Raji (cell line): ENCODE measurements around the gene RBKS.

Experiments
- POLR2A ChIP-seq: IDR thresholded peaks from 2 replicates; pipeline ENCODE4 v1.6.1; 2011; ENCODE audit warnings: low read depth, low read length, control low read depth; ENCODE audit not compliant: insufficient read depth

RBKS gene

GRCh38 chr2:27747827-27748352, 142.3 kb downstream of the RBKS start:
- no peak for TF ChIP-seq POLR2A

GRCh38 chr2:27746325-27746724, 143.9 kb downstream of the RBKS start:
- no peak for TF ChIP-seq POLR2A

GRCh38 chr2:27742571-27742970, 147.6 kb downstream of the RBKS start:
- TF ChIP-seq POLR2A: no peak

GRCh38 chr2:27741673-27742072, 148.5 kb downstream of the RBKS start:
- no peak for TF ChIP-seq POLR2A

GRCh38 chr2:27739058-27739373, 151.2 kb downstream of the RBKS start:
- no peak for TF ChIP-seq POLR2A

GRCh38 chr2:27738349-27739057, 151.7 kb downstream of the RBKS start:
- no peak for TF ChIP-seq POLR2A

GRCh38 chr2:27737676-27738348, 152.4 kb downstream of the RBKS start:
- TF ChIP-seq POLR2A: no peak

GRCh38 chr2:27736890-27737204, 153.3 kb downstream of the RBKS start:
- no peak for TF ChIP-seq POLR2A

- no peak for TF ChIP-seq POLR2A
Measured at GRCh38 chr2:27736031-27736889, 153.9 kb downstream of the RBKS start.

- no peak for TF ChIP-seq POLR2A
Measured at GRCh38 chr2:27735263-27735904, 154.8 kb downstream of the RBKS start.

- TF ChIP-seq POLR2A: no peak
Measured at GRCh38 chr2:27734305-27734704, 155.9 kb downstream of the RBKS start.
